Effector CD8-positive, alpha-beta T cell (primary cell): Measurements from ENCODE around the gene PDE4D.
"Not testable (repeated sequence)": the region's sequence is repeated elsewhere in the genome, so short reads cannot be mapped to it uniquely, and the experiment has no call there.

Experiments
- DNase-seq: peaks from one replicate; lab custom pipeline; 2025; lab: John Stamatoyannopoulos, UW

Gene PDE4D

GRCh38 chr5:59471463-59471862 lies 422.1 kb downstream of the PDE4D start:
- no peak for DNase-seq

- DNase-seq: no peak
Measured at GRCh38 chr5:59467969-59468368, 425.6 kb downstream of the PDE4D start.

- no peak for DNase-seq
Measured at GRCh38 chr5:59466271-59466670, 427.3 kb downstream of the PDE4D start.

- no peak for DNase-seq
Measured at GRCh38 chr5:59464969-59465368, 428.6 kb downstream of the PDE4D start.

GRCh38 chr5:59463618-59464166 lies 429.8 kb downstream of the PDE4D start:
- DNase-seq: not testable (repeated sequence)

DNA sequence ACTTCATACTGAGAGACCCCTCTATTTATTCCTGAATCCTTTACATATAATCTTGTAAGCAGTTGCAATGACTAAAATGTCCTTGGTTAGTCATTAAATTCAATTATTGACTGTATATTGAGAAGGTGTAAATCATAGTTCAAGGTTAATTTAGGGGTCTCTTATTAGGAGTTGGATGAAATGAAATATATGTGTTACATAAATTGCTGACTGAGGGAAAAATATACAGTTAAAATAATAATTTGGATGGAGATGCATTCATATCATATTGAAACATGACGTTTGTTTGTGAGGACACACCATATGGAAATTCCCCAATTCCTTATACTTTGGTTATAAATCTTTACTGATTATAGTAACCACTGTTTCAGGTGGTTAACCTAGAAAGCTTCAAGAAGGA lies 430.6 kb downstream of the PDE4D start:
- no peak for DNase-seq

- DNase-seq: no peak
Measured at GRCh38 chr5:59460368-59461153, 433.0 kb downstream of the PDE4D start.

- DNase-seq: no peak
Measured at GRCh38 chr5:59458966-59459729, 434.4 kb downstream of the PDE4D start.

GRCh38 chr5:59458321-59458720 lies 435.2 kb downstream of the PDE4D start:
- DNase-seq: no peak

DNA sequence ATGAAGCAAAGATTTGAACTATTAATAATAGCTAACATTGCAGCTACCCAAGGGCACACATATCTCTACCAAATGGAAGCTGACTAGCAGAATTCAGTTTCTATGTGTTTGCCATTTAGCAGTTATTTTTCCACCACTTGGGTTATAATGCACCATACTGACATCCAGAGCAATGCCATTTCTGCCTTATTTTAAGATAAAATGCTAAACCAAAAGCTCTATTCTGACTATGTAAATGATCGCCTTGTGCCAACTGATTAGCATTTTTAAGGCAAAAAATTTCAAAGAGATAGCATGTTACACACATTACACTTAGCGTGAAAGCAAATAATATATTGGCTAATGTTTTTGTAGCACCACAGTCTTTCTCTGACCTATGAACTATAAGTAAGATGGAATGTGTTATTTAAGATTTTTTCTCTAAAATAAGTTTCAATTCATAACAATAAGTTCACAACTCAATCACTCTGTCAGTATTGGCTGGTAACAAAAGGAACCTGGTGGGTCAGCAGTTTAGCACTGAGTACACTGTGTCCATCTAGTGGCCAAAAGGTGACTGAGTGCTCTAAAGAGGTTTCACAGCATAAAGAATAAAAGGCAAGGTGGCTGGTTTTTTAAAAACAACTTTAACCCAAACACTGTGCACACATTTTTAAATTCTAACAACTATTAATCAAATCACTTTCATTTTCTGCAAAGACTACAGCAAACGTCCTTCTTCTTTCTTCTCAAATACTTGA lies 443.5 kb downstream of the PDE4D start:
- no peak for DNase-seq

GRCh38 chr5:59446356-59446755 lies 447.2 kb downstream of the PDE4D start:
- DNase-seq: no peak

GRCh38 chr5:59445741-59446140 lies 447.8 kb downstream of the PDE4D start:
- no peak for DNase-seq

DNA sequence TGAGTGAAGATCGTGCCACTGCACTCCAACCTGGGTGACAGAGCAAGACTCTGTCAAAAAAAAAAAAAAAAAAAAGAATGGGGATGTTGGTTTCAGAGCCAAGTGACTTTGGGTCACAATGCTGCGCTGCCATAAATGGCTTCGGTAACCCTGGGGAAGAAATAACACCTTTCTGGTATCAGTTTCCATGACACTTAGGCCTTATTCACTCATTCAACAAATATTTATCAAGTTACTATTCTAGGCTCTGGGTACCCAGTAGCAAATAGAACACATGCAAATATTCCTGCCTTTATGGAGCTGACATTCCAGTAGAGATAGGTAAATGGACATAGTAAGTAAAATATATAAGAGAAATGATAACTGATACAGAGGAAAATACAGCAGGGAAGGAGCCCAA lies 454.2 kb downstream of the PDE4D start:
- DNase-seq: no peak

- DNase-seq: no peak
Measured at GRCh38 chr5:59437176-59437575, 456.4 kb downstream of the PDE4D start.

DNA sequence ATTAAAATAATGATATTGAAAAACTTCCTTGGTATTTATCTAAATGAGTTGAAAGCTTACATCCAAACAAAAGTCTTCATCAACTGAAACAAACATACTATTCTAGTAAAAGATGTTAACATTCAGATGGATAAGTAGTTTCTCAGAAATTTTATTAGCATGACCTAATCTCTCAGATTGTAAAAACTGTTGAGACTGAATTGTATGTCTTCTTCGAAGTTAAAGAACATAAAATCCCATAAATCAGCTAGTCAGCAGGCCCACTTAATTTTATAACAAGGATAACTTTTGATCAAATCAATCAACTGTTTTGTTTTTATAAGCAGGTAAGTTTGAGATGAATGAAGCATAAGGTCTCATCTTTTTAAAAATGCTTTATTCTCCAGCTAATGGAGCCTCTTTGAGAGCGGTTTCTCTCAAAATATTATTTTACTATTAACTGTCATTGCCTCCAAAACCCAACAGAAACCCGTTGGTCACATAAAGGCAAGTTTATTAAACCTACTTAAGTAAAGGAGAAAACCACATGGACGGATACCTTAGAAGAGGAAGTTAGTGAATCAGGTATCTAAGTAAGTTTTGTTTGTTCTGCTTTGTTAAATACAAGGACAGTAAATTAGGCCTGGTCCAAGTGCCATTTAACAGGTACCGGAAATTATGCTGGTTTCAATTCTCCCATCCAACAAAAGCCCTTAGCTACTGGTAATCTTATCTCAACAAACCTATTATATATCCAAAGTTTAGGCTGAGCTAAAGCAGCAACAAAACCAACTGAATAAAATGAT lies 457.0 kb downstream of the PDE4D start:
- no peak for DNase-seq

DNA sequence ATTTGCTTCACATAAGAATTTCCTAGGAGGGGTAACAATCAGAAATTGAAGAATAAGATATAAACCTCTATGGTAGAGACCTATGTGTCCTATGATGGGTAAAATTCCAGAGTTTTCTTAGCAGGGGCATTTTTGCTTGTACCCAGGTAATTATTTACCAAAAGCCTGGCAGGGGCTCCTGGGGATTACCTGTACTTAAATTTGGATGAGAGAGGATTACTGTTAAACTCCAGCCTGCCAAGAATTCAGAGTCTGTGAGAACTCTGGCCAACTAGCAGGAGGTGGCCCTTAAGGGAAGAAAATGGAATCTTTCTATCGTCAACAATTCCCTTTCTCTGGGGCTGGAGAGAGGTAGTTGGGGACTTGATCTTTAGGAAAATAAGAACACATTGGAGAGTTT lies 460.4 kb downstream of the PDE4D start:
- DNase-seq: no peak

DNA sequence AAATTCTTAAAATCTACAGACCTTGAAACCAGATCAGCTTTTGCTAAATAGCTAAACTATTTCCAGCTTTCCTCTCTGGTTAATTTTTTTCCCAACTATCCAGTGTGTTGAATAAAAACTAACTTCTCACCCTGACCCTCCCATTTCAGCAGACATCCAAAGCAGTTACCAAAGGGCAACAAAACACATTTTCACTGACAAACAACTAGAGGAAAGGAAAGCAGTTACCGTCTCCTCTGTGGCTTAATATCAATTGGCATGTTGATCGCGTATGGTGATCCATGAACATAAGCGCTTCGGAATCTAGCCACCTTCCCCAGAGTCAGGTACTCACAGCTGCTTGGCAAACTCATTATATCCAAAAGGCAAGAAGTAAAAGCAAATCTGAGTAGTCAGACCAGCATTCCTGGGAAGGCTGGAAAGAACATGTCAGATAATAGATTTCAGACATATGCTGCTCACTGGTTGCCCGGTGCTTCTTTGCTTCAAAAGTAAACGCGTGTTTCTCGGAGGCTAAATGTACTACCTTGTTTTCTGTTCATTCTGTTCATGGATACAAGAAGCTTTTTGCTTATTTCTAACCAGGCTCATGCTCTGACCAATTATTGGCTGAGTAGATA lies 463.4 kb downstream of the PDE4D start:
- DNase-seq: no peak

DNA sequence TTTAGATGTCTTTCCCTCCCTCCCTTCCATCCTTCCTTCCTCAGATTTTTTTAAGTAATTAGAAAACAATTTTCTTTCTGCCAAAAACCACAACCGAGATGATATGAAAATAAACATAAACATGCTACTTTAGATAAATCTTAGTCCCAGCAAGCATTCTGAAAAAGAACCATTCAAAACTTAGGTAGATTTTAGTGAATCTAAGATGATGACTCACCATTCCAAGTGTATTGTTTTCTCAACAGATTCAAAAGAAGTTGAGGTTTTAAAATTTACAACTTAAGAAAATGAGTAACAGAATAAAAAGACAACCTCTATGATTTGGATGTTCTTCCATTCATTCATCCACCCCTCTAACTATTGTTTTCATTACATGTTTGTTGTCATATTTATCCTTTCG lies 465.1 kb downstream of the PDE4D start:
- no peak for DNase-seq

GRCh38 chr5:59424515-59424914 lies 469.0 kb downstream of the PDE4D start:
- DNase-seq: no peak

GRCh38 chr5:59423021-59423420 lies 470.5 kb downstream of the PDE4D start:
- no peak for DNase-seq
